A673 (cell line): ENCODE measurements around the gene MYRIP.

Experiments used
- EZH2 ChIP-seq: fragments of 200-600 bp; sonication (generic); IDR thresholded peaks from 2 replicates; pipeline ENCODE4 v1.6.1; 2017; ENCODE audit warnings: borderline replicate concordance, low read depth, mild to moderate bottlenecking, mixed read lengths, antibody characterized with exemption, low read length; ENCODE audit not compliant: poor library complexity, severe bottlenecking
- TF ChIP-seq, protein P1 (sequence below): fragments of 300-800, 200-600 bp; sonication (generic); conservative IDR thresholded peaks from 2 replicates; pipeline ENCODE4 v1.5.1; 2017; ENCODE audit warnings: low read depth, mild to moderate bottlenecking, antibody characterized with exemption, low read length, moderate library complexity, mixed read lengths

DNA sequence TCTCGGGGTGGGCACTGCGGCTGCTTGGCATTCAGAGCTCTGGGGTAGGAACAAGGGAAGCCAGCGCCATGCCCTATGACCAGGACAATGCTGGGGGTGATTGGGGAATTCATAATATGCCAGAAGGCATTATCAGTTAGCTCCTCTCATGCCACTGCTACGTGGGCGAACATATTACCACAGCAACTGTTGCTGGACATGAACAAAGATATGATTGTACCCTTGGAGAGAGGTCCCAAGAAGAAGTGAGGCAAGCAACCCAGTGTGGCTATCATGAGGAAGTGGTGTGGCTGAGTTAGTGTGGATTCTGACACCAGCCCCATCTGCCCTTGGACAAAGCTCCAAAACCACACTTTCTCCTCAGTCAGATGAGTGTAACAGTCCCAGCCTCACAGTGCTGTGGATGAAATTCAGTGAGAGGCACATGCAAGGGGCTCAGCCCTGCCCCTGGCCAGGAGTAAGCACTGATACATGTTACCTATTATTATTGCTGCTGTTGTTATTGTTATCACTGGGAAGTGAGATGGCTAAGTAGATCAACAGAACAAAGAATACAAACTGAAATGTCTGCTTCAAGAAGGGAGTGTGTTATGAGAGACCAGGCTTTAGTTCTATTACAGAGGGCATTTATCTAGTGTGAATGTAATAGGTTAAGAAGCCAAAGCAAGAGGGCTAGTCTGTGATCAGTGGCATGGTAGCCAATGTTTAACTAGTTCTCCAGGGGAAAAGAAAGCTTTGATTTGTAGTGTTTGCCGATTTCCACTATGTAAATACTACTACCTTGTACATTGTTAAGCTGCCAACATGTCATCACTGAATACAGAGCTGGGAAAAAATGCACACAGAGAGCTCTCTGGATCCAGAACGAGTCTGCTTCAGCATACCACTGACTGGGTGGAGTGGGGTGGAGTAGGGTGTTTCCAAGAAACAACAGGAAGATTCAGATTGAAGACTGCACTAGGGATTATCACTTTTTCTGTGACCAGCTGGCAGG, 277.8 kb downstream of the MYRIP start:
- TF ChIP-seq, protein P1, sequence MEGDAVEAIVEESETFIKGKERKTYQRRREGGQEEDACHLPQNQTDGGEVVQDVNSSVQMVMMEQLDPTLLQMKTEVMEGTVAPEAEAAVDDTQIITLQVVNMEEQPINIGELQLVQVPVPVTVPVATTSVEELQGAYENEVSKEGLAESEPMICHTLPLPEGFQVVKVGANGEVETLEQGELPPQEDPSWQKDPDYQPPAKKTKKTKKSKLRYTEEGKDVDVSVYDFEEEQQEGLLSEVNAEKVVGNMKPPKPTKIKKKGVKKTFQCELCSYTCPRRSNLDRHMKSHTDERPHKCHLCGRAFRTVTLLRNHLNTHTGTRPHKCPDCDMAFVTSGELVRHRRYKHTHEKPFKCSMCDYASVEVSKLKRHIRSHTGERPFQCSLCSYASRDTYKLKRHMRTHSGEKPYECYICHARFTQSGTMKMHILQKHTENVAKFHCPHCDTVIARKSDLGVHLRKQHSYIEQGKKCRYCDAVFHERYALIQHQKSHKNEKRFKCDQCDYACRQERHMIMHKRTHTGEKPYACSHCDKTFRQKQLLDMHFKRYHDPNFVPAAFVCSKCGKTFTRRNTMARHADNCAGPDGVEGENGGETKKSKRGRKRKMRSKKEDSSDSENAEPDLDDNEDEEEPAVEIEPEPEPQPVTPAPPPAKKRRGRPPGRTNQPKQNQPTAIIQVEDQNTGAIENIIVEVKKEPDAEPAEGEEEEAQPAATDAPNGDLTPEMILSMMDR: no peak
- TF ChIP-seq EZH2: no peak
